H1 (cell line): ENCODE data around the gene DHCR7. TPM values are rescaled to one million over a fixed set of nuclear protein-coding genes. Genes with fewer than 3 reads are reported as not detected.

ENCODE experiments used
- CTCF ChIA-PET: fragments of 300-600 bp; sonication (Branson Sonifier 250); formaldehyde crosslinking; loops from one replicate; lab custom pipeline; 2021; ENCODE audit not compliant: partially characterized antibody; lab: Charles Lee
- POLR2A ChIA-PET: fragments of 300-600 bp; sonication (Branson Sonifier 250); formaldehyde crosslinking; loops from one replicate; lab custom pipeline; 2021; ENCODE audit warnings: inconsistent platforms; ENCODE audit not compliant: partially characterized antibody; lab: Charles Lee
- DNase-seq, 2 experiments: peaks; one replicate each; pipeline versions ENCODE4 v3.0.0 to v3.0.0-alpha.2; 2010 to 2022; ENCODE audit warnings: low spot score in 2 of 2, low read depth in 1 of 2, mixed read lengths in 1 of 2
- FAIRE-seq: peaks from 2 replicates; lab custom pipeline; 2011; peaks lifted over from hg19 to GRCh38; lab: Jason Lieb, UNC
- H2AFZ ChIP-seq: 2 replicates; pipeline ENCODE4 v1.8.1; 2012; ENCODE audit warnings: low read length, inconsistent platforms
- H2AK5ac ChIP-seq: 2 replicates; pipeline ENCODE4 v1.6.1; 2013; ENCODE audit warnings: low read depth, low read length
- H2BK120ac ChIP-seq: replicated peaks from 2 replicates; pipeline ENCODE3; 2013; ENCODE audit warnings: low read depth, low read length, inconsistent platforms
- H2BK12ac ChIP-seq: 2 replicates; pipeline ENCODE4 v1.6.1; 2013; ENCODE audit warnings: low read depth, low read length
- H2BK15ac ChIP-seq: 2 replicates; pipeline ENCODE4 v1.6.1; 2013; ENCODE audit warnings: low read length
- H2BK20ac ChIP-seq: 2 replicates; pipeline ENCODE4 v1.6.1; 2013; ENCODE audit warnings: low read length
- H2BK5ac ChIP-seq: 2 replicates; pipeline ENCODE4 v1.6.1; 2013; ENCODE audit warnings: low read depth, low read length
- H3K14ac ChIP-seq: 2 replicates; pipeline ENCODE4 v1.6.1; 2013; ENCODE audit warnings: inconsistent platforms; ENCODE audit not compliant: insufficient read length
- H3K18ac ChIP-seq: 2 replicates; pipeline ENCODE4 v1.6.1; 2013; ENCODE audit warnings: low read length; ENCODE audit errors: extremely low read depth
- H3K23ac ChIP-seq: 2 replicates; pipeline ENCODE4 v1.6.1; 2013; ENCODE audit warnings: inconsistent platforms; ENCODE audit not compliant: insufficient read length
- H3K23me2 ChIP-seq: 2 replicates; pipeline ENCODE4 v1.6.1; 2013; ENCODE audit warnings: low read depth, low read length
- H3K27ac ChIP-seq: 2 replicates; pipeline ENCODE4 v1.6.1; 2011; ENCODE audit warnings: low read depth, low read length, inconsistent platforms
- H3K27me3 ChIP-seq, 4 experiments: replicated peaks in 1 of 4; 1 replicate in 1 of 4; 2 replicates in 3 of 4; pipeline versions ENCODE4 v1.6.1 to v1.8.1; 2011 to 2013; ENCODE audit warnings: low read length in 3 of 4, mild to moderate bottlenecking in 3 of 4, inconsistent platforms in 2 of 4, mixed read lengths in 2 of 4, moderate library complexity in 1 of 4; ENCODE audit not compliant: control insufficient read depth in 3 of 4, insufficient read depth in 3 of 4; ENCODE audit errors: extremely low read depth in 1 of 4
- H3K36me3 ChIP-seq, 4 experiments: 2 replicates each; pipeline versions ENCODE4 v1.6.1 to v1.8.1; 2011 to 2013; ENCODE audit warnings: mild to moderate bottlenecking in 4 of 4, low read length in 3 of 4, moderate library complexity in 2 of 4, control low read depth in 1 of 4, inconsistent platforms in 1 of 4; ENCODE audit not compliant: insufficient read depth in 4 of 4, control insufficient read depth in 2 of 4
- H3K4ac ChIP-seq: replicated peaks from 2 replicates; pipeline ENCODE3; 2013; ENCODE audit warnings: low read length, low read depth, mixed read lengths, inconsistent platforms; ENCODE audit not compliant: insufficient read length
- H3K4me1 ChIP-seq, 4 experiments: replicated peaks in 1 of 4; 1 replicate in 1 of 4; 2 replicates in 3 of 4; pipeline versions ENCODE4 v1.6.1 to v1.8.1; 2011 to 2013; ENCODE audit warnings: low read length in 3 of 4, inconsistent platforms in 2 of 4, mixed read lengths in 1 of 4; ENCODE audit not compliant: insufficient read depth in 4 of 4, control insufficient read depth in 3 of 4
- H3K4me2 ChIP-seq, 2 experiments: 2 replicates each; pipeline versions ENCODE4 v1.6.1 to v1.8.1; 2011 to 2013; ENCODE audit warnings: low read depth in 2 of 2, low read length in 2 of 2, control low read depth in 1 of 2, inconsistent platforms in 1 of 2, mild to moderate bottlenecking in 1 of 2; ENCODE audit not compliant: insufficient read depth in 1 of 2
- H3K4me3 ChIP-seq, 4 experiments: fragments of 200-600, 300-600 bp in 1 of 4; sonication (generic), shearing (Covaris generic), sonication (Bioruptor Twin) in 1 of 4; 2 replicates each; pipeline versions ENCODE4 v1.5.1 to v1.8.1; 2011 to 2016; ENCODE audit warnings: low read length in 4 of 4, low read depth in 3 of 4, control low read depth in 2 of 4, inconsistent platforms in 2 of 4, mild to moderate bottlenecking in 2 of 4, mixed read lengths in 1 of 4, moderate library complexity in 1 of 4; ENCODE audit not compliant: insufficient read depth in 2 of 4; ENCODE audit errors: extremely low read depth in 1 of 4
- H3K56ac ChIP-seq: replicated peaks from 2 replicates; pipeline ENCODE3; 2013; ENCODE audit warnings: low read depth, mild to moderate bottlenecking, mixed read lengths, low read length, inconsistent platforms; ENCODE audit not compliant: insufficient read length
- H3K79me1 ChIP-seq: 2 replicates; pipeline ENCODE4 v1.6.1; 2013; ENCODE audit warnings: low read depth, low read length, control low read depth
- H3K79me2 ChIP-seq, 2 experiments: 2 replicates each; pipeline versions ENCODE4 v1.6.1 to v1.8.1; 2012 to 2013; ENCODE audit warnings: low read length in 2 of 2, mild to moderate bottlenecking in 2 of 2, inconsistent platforms in 1 of 2; ENCODE audit not compliant: insufficient read depth in 2 of 2, control insufficient read depth in 1 of 2
- H3K9ac ChIP-seq, 4 experiments: replicated peaks in 1 of 4; 1 replicate in 1 of 4; 2 replicates in 3 of 4; pipeline versions ENCODE4 v1.6.1 to v1.8.1; 2011 to 2013; ENCODE audit warnings: low read depth in 3 of 4, low read length in 3 of 4, control low read depth in 2 of 4, mild to moderate bottlenecking in 2 of 4, moderate library complexity in 2 of 4, inconsistent platforms in 1 of 4; ENCODE audit errors: extremely low read depth in 1 of 4
- H3K9me3 ChIP-seq, 2 experiments: 2 replicates each; pipeline versions ENCODE4 v1.6.1 to v1.8.1; 2012 to 2013; ENCODE audit warnings: mild to moderate bottlenecking in 2 of 2, moderate library complexity in 2 of 2, control low read depth in 1 of 2, inconsistent platforms in 1 of 2, low read depth in 1 of 2, low read length in 1 of 2, mixed read lengths in 1 of 2; ENCODE audit not compliant: insufficient read depth in 2 of 2
- H4K20me1 ChIP-seq, 2 experiments: replicated peaks in 1 of 2; 2 replicates each; pipeline versions ENCODE3 to v1.8.1; 2011 to 2013; ENCODE audit warnings: inconsistent platforms in 2 of 2, low read length in 2 of 2, mild to moderate bottlenecking in 1 of 2; ENCODE audit not compliant: insufficient read depth in 2 of 2, control insufficient read depth in 1 of 2
- H4K5ac ChIP-seq: 2 replicates; pipeline ENCODE4 v1.6.1; 2013; ENCODE audit warnings: low read length, low read depth, mixed read lengths, inconsistent platforms; ENCODE audit not compliant: insufficient read length
- H4K8ac ChIP-seq: 2 replicates; pipeline ENCODE4 v1.8.0; 2013; ENCODE audit warnings: mild to moderate bottlenecking, moderate library complexity, low read length, inconsistent platforms; ENCODE audit not compliant: insufficient read depth; ENCODE audit errors: extremely low read depth
- H4K91ac ChIP-seq: replicated peaks from 2 replicates; pipeline ENCODE3; 2013; ENCODE audit warnings: low read length, mixed read lengths, inconsistent platforms; ENCODE audit not compliant: insufficient read length
- EZH2 ChIP-seq: fragments of 200-600 bp; sonication (generic); IDR thresholded peaks from 2 replicates; pipeline ENCODE4 v1.7.1; 2012; ENCODE audit warnings: low read depth, mild to moderate bottlenecking, moderate library complexity, low read length, inconsistent platforms; ENCODE audit not compliant: severe bottlenecking
- NRF1 ChIP-seq: IDR thresholded peaks from 2 replicates; pipeline ENCODE4 v1.6.1; 2011; ENCODE audit warnings: mild to moderate bottlenecking, low read depth, low read length, improper control_type of control experiment
- RNF2 ChIP-seq: fragments of 200-900, 300-1000 bp; sonication (generic); IDR thresholded peaks from 2 replicates; pipeline ENCODE4 v1.7.1; 2016; ENCODE audit warnings: borderline replicate concordance, low read depth, mild to moderate bottlenecking, antibody characterized with exemption, low read length; ENCODE audit not compliant: poor library complexity, severe bottlenecking; ENCODE audit errors: missing control alignments
- WGBS, 2 experiments: shearing (Covaris generic) in 1 of 2; methylation state at CpG; one replicate each; pipeline versions ENCODE4 v1.1.6 to v1.1.7; 2013 to 2015; ENCODE audit warnings: low lambda C conversion rate in 2 of 2, mixed read lengths in 2 of 2, inconsistent platforms in 1 of 2, low coverage in 1 of 2, missing lambda C conversion rate in 1 of 2; ENCODE audit not compliant: insufficient replicate concordance in 2 of 2, insufficient coverage in 1 of 2, insufficient read length in 1 of 2; ENCODE audit errors: extremely low coverage in 1 of 2, missing lambda C conversion rate in 1 of 2; 5-methylcytosine and 5-hydroxymethylcytosine counted together
- polyA plus RNA-seq, 7 experiments: library from polyadenylated mRNA; depleted of rRNA in 3 of 7; stranded (reverse) in 5 of 7; unstranded in 2 of 7; fragments of >200 nt in 5 of 7; fragments of 200-250 nt in 2 of 7; gene quantifications; 1 replicate in 5 of 7; 2 replicates in 1 of 7; 4 replicates in 1 of 7; pipeline versions ENCODE4 v1.2.1 to v1.2.3, GENCODE V29; 2011 to 2013; ENCODE audit warnings: missing spikeins in 2 of 7, mixed read lengths in 2 of 7
- total RNA-seq: library from RNA; stranded (reverse); fragmentation: NEBNext Ultra II Directional; extraction: Animal tissue kit (Norgen Biotek cat#: 25700); gene quantifications from 2 replicates; pipeline ENCODE4 v1.2.1, GENCODE V29; 2021
- TF ChIP-seq, protein P1 (sequence below): IDR thresholded peaks from 2 replicates; pipeline ENCODE4 v1.6.1; 2011; ENCODE audit warnings: low read length, improper control_type of control experiment
- TF ChIP-seq, protein P2 (sequence below): IDR thresholded peaks from 2 replicates; pipeline ENCODE4 v1.6.1; 2012; ENCODE audit warnings: low read length, inconsistent platforms

DHCR7 gene
- total and polyA plus RNA-seq, 2 of the 8 experiments (the other 6 are each of a cell fraction or from before 2014, with no cell fraction given) = 144 to 157 TPM

DNA sequence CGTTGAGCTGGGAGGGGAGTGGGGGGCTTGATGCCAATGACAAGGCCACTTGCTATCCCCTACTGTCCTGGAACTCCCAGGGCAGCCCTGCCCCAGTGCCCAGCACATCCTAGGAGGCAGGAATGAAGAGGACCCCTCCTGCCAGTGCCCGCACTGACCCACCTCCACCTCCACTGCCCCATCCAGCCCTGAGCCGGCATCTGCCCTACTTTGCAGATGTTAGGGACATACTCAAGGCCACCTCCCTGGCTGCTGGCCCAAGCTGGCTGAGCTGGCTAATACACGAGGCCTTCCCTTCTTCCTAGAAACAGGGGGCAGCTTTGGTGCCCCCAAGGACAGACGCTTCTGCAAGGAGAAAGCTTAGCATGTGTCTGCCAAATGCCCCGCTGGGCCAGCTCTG lies 10.8 kb downstream of the DHCR7 start:
- CTCF ChIA-PET = interaction anchor here (0.7 to 1.4 kb wide), 2 partner anchors 12 to 18 kb away, joined by 3 to 5 read pairs; no protein-coding TSS in a partner anchor
- TF ChIP-seq NRF1 (no peak), EZH2 (no peak), RNF2 (no peak)
- TF ChIP-seq, protein P1, sequence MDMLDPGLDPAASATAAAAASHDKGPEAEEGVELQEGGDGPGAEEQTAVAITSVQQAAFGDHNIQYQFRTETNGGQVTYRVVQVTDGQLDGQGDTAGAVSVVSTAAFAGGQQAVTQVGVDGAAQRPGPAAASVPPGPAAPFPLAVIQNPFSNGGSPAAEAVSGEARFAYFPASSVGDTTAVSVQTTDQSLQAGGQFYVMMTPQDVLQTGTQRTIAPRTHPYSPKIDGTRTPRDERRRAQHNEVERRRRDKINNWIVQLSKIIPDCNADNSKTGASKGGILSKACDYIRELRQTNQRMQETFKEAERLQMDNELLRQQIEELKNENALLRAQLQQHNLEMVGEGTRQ = no peak
- TF ChIP-seq, protein P2, sequence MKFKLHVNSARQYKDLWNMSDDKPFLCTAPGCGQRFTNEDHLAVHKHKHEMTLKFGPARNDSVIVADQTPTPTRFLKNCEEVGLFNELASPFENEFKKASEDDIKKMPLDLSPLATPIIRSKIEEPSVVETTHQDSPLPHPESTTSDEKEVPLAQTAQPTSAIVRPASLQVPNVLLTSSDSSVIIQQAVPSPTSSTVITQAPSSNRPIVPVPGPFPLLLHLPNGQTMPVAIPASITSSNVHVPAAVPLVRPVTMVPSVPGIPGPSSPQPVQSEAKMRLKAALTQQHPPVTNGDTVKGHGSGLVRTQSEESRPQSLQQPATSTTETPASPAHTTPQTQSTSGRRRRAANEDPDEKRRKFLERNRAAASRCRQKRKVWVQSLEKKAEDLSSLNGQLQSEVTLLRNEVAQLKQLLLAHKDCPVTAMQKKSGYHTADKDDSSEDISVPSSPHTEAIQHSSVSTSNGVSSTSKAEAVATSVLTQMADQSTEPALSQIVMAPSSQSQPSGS = no peak

More for the DNA sequence above, 10.8 kb downstream of the DHCR7 start:
- H2AFZ ChIP-seq = no peak overlapping the region
- H4K91ac ChIP-seq = no peak overlapping the region
- POLR2A ChIA-PET = interaction anchor here (1.1 to 1.9 kb wide), 2 partner anchors 10 to 15 kb away, joined by 3 to 5 read pairs; no protein-coding TSS in a partner anchor
- H3K9ac ChIP-seq = no peak overlapping the region
- DNase-seq = no peak
- H3K4me1 ChIP-seq = no peaks in the 10 kb centered on the region
- FAIRE-seq = no peak
- H3K23ac ChIP-seq = no peak overlapping the region
- no peak overlapping the region for H4K8ac ChIP-seq
- H2BK12ac ChIP-seq = no peak overlapping the region
- H2BK120ac ChIP-seq = no peak overlapping the region
- H4K20me1 ChIP-seq = peaks cover 12 to 44% of the 10 kb centered on the region in 2 experiments
- H3K4me2 ChIP-seq = no peak overlapping the region
- no peak overlapping the region for H3K18ac ChIP-seq
- no peak overlapping the region for H3K56ac ChIP-seq
- H2BK5ac ChIP-seq = no peak overlapping the region
- peaks cover 36 to 73% (median 63%) of the 10 kb centered on the region in 4 experiments for H3K36me3 ChIP-seq
- H3K79me2 ChIP-seq = no peaks in the 10 kb centered on the region
- H3K9me3 ChIP-seq = no peaks in the 10 kb centered on the region
- H3K4ac ChIP-seq = no peak overlapping the region
- H3K79me1 ChIP-seq = peaks cover 2% of the 10 kb centered on the region; the same call in 1 of the 2 replicates
- H3K4me3 ChIP-seq = no peak overlapping the region
- no peak overlapping the region for H4K5ac ChIP-seq
- 87% methylated on average over 5 of the region's 6 CpGs; no CpG with 5 or more reads in 1 of the 2 experiments for WGBS, 2 experiments
- no peak overlapping the region for H2BK20ac ChIP-seq
- no peak overlapping the region for H3K27ac ChIP-seq
- H3K27me3 ChIP-seq = no peaks in the 10 kb centered on the region
- no peak overlapping the region for H2AK5ac ChIP-seq
- H3K14ac ChIP-seq = no peak overlapping the region
- H3K23me2 ChIP-seq = peaks cover 6% of the 10 kb centered on the region; the same call in 1 of the 2 replicates
- no peak overlapping the region for H2BK15ac ChIP-seq
